Keratinocyte (primary cell): ENCODE data around the gene TRABD2B.

Experiments used
- EZH2 ChIP-seq: IDR thresholded peaks from one replicate; pipeline ENCODE4 v1.6.1; 2012; ENCODE audit warnings: inconsistent platforms, mild to moderate bottlenecking, low read length, moderate library complexity
- TF ChIP-seq, protein P1 (sequence below), 3 experiments: IDR thresholded peaks in 1 of 3; conservative IDR thresholded peaks in 1 of 3; optimal IDR thresholded peaks in 1 of 3; 2 replicates in 2 of 3; 3 replicates in 1 of 3; pipeline versions ENCODE3 to v1.5.1; 2011; ENCODE audit warnings: low read length in 3 of 3, mild to moderate bottlenecking in 3 of 3, moderate library complexity in 2 of 3, control low read depth in 1 of 3, inconsistent platforms in 1 of 3; ENCODE audit not compliant: insufficient read depth in 2 of 3; ENCODE audit errors: extremely low read depth in 1 of 3

DNA sequence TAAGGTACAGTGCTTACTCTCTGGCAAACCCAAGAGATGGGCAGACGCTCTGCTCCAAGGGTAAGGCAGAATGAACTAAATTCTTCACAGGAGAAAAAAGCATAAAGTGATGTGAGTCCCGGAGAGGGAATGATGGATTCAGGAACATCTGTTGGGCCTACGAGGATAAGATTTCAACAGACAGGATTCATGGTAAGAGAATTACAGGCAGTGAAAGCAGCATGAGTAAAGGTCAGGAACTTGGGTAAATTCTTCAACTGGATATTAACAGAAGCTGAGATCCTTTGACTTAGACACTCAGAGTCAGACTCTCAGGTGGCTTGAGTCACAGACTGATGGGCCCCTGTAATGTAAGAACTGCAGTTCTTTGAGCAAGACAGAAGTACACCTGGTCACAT, 152.6 kb downstream of the TRABD2B start:
- TF ChIP-seq, protein P1, sequence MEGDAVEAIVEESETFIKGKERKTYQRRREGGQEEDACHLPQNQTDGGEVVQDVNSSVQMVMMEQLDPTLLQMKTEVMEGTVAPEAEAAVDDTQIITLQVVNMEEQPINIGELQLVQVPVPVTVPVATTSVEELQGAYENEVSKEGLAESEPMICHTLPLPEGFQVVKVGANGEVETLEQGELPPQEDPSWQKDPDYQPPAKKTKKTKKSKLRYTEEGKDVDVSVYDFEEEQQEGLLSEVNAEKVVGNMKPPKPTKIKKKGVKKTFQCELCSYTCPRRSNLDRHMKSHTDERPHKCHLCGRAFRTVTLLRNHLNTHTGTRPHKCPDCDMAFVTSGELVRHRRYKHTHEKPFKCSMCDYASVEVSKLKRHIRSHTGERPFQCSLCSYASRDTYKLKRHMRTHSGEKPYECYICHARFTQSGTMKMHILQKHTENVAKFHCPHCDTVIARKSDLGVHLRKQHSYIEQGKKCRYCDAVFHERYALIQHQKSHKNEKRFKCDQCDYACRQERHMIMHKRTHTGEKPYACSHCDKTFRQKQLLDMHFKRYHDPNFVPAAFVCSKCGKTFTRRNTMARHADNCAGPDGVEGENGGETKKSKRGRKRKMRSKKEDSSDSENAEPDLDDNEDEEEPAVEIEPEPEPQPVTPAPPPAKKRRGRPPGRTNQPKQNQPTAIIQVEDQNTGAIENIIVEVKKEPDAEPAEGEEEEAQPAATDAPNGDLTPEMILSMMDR (optimal IDR thresholded peaks at IDR 0.05 in 1 of 3, IDR thresholded peaks at IDR 0.05 in 1 of 3, conservative IDR thresholded peaks at IDR 0.05 in 1 of 3; ENCODE audit: extremely low read depth in 1 of 3, insufficient read depth in 2 of 3, low read length in 3 of 3): no peak
- no peak for TF ChIP-seq EZH2
